HCT116 (cell line): Measurements from ENCODE around the gene RNF4.

Source experiments
- CTCF ChIP-seq, 3 experiments: fragments of 200-600 bp in 1 of 3; sonication (generic) in 1 of 3; IDR thresholded peaks in 2 of 3; conservative IDR thresholded peaks in 1 of 3; 2 replicates each; pipeline ENCODE4 v1.5.1; 2012 to 2017; ENCODE audit warnings: low read depth in 2 of 3, low read length in 2 of 3, antibody characterized with exemption in 1 of 3, borderline replicate concordance in 1 of 3, control low read depth in 1 of 3, mild to moderate bottlenecking in 1 of 3, mixed read lengths in 1 of 3, mixed run types in 1 of 3, moderate library complexity in 1 of 3; ENCODE audit not compliant: insufficient read depth in 1 of 3
- EZH2 ChIP-seq: fragments of 200-600 bp; sonication (generic); IDR thresholded peaks from 2 replicates; pipeline ENCODE4 v1.6.1; 2017; ENCODE audit warnings: antibody characterized with exemption, mixed run types
- FOSL1 ChIP-seq: IDR thresholded peaks from 2 replicates; pipeline ENCODE4 v1.6.1; 2012; ENCODE audit warnings: low read depth
- POLR2A ChIP-seq: IDR thresholded peaks from 2 replicates; pipeline ENCODE4 v1.7.0; 2011; ENCODE audit warnings: borderline replicate concordance; ENCODE audit not compliant: insufficient read depth, insufficient read length; ENCODE audit errors: extremely low read depth
- SRF ChIP-seq: IDR thresholded peaks from 2 replicates; pipeline ENCODE4 v1.6.1; 2012; ENCODE audit warnings: low read depth

- TF ChIP-seq CTCF (IDR thresholded peaks at IDR 0.05 in 2 of 3, conservative IDR thresholded peaks at IDR 0.05 in 1 of 3; ENCODE audit: borderline replicate concordance in 1 of 3, insufficient read depth in 1 of 3, low read depth in 2 of 3, low read length in 2 of 3) = no peak
- no peak for TF ChIP-seq EZH2
- TF ChIP-seq POLR2A = no peak
- no peak for TF ChIP-seq FOSL1
- TF ChIP-seq SRF = no peak
Observed at GRCh38 chr4:2457481-2458295, 11.2 kb upstream of the RNF4 start.
